Ovary (tissue), 9 donors: Measurements from ENCODE around the gene LCN2. TPM values are rescaled to one million over a fixed set of nuclear protein-coding genes. Genes with fewer than 3 reads are reported as not detected.

ENCODE experiments used
- DNase-seq, 5 donors: peaks; one replicate each; pipeline ENCODE4 v3.0.0-alpha.2; 2019 to 2020
- H3K27ac ChIP-seq, 2 donors: fragments of 200-600 bp; one replicate each; pipeline versions ENCODE4 v1.5.1 to v1.8.0; 2019 to 2022
- H3K27me3 ChIP-seq: fragments of 200-600 bp; one replicate; pipeline ENCODE4 v1.8.0; 2022
- H3K36me3 ChIP-seq: fragments of 200-600 bp; sonication (generic); one replicate; pipeline ENCODE4 v1.5.1; 2019
- H3K4me1 ChIP-seq: one replicate; pipeline ENCODE4 v1.8.1; 2013; ENCODE audit warnings: mild to moderate bottlenecking, moderate library complexity; ENCODE audit not compliant: insufficient read depth
- H3K4me3 ChIP-seq: fragments of 200-600 bp; sonication (generic); one replicate; pipeline ENCODE4 v1.5.1; 2017
- H3K9me3 ChIP-seq, 2 donors: fragments of 200-600 bp in 1 of 2; sonication (generic) in 1 of 2; one replicate each; pipeline versions ENCODE4 v1.5.1 to v1.8.1; 2013 to 2019; ENCODE audit warnings: mild to moderate bottlenecking in 1 of 2, moderate library complexity in 1 of 2
- CTCF ChIP-seq, 3 donors: fragments of 450-650 bp in 2 of 3; fragments of 200-600 bp in 1 of 3; IDR thresholded peaks; one replicate each; pipeline versions ENCODE4 v1.5.1 to v1.8.0; 2016 to 2022; ENCODE audit warnings: antibody characterized with exemption in 3 of 3, mild to moderate bottlenecking in 1 of 3
- EP300 ChIP-seq: sonication (generic); formaldehyde crosslinking; IDR thresholded peaks from one replicate; pipeline ENCODE4 v1.6.1; 2017; ENCODE audit warnings: antibody characterized with exemption
- POLR2A ChIP-seq: fragments of 450-650 bp; IDR thresholded peaks from one replicate; pipeline ENCODE4 v1.6.1; 2017; ENCODE audit warnings: antibody characterized with exemption, mild to moderate bottlenecking, moderate library complexity
- WGBS, 3 donors: extraction: QIAGEN DNeasy Blood & Tissue Kit in 1 of 3; methylation state at CpG; one replicate each; pipeline versions ENCODE4 v1.1.5 to v1.1.7; 2013 to 2017; 5-methylcytosine and 5-hydroxymethylcytosine counted together
- intact Hi-C, 4 donors: fragments of 100-400 bp; cut with DNase I; formaldehyde crosslinking; loops; one replicate each; pipeline versions ENCODE4 v1.11.0 to v1.15.1; 2022 to 2023
- polyA plus RNA-seq, 2 donors: library from polyadenylated mRNA; stranded (reverse); fragments of 200-250 nt in 1 of 2; fragments of 350-450 nt in 1 of 2; fragmentation: Illumina TruSeq in 1 of 2; extraction: RNeasy Lipid Tissue Mini Kit (QIAGEN cat#74804) in 1 of 2; gene quantifications; one replicate each; pipeline ENCODE4 v1.2.3, GENCODE V29; 2013 to 2014
- total RNA-seq, 7 donors: library from RNA; depleted of rRNA in 2 of 7; stranded (reverse); fragments of >200 nt in 2 of 7; fragmentation: NEBNext Ultra II Directional in 3 of 7; extraction: Animal tissue kit (Norgen Biotek cat#: 25700) in 3 of 7; gene quantifications; one replicate each; pipeline versions ENCODE4 v1.1.0 to v1.2.4, GENCODE V29; 2016 to 2023
- donor health status: DM: no; HTN: no; CAD: no; lungs with moderate emphysema.
- donor health status: DM: no; HTN: no; CAD: no.
- donor health status: Bipolar disorder and iron deficiency.
- donor health status: DM: yes; HTN: yes; CAD: no.
- donor health status: DM: no; HTN: no; CAD: no.
- donor health status: DM: yes; HTN: yes; CAD: no.

Gene LCN2
- total and polyA plus RNA-seq, 9 donors: 0.33 to 19.5 (median 3.6) TPM; not detected in 2

GRCh38 chr9:128163027-128163515, 13.8 kb downstream of the LCN2 start:
- peaks cover 3% of the 10 kb centered on the region for H3K4me1 ChIP-seq
- no peak for DNase-seq
- H3K4me3 ChIP-seq: no peak overlapping the region
- no peak for TF ChIP-seq POLR2A
- no peak for TF ChIP-seq EP300
- TF ChIP-seq CTCF (IDR thresholded peaks at IDR 0.05): no peak
- no peak overlapping the region for H3K27ac ChIP-seq
- no peaks in the 10 kb centered on the region for H3K36me3 ChIP-seq
- WGBS, 3 donors: 89 to 91% (median 90%) methylated on average over 6 of the region's 6 CpGs
- H3K27me3 ChIP-seq: no peaks in the 10 kb centered on the region
- no peaks in the 10 kb centered on the region for H3K9me3 ChIP-seq
- intact Hi-C loops: no loop called here

GRCh38 chr9:128163523-128164306, 14.5 kb downstream of the LCN2 start:
- H3K36me3 ChIP-seq: no peaks in the 10 kb centered on the region
- H3K27ac ChIP-seq: no peak overlapping the region
- H3K4me3 ChIP-seq: no peak overlapping the region
- no peak for TF ChIP-seq EP300
- TF ChIP-seq CTCF (IDR thresholded peaks at IDR 0.05): no peak
- peaks cover 3% of the 10 kb centered on the region for H3K4me1 ChIP-seq
- WGBS, 3 donors: 92 to 93% (median 93%) methylated on average over 10 of the region's 10 CpGs
- no peaks in the 10 kb centered on the region for H3K9me3 ChIP-seq
- DNase-seq: peak in 1 of 5 donors; percentile 25
- intact Hi-C loops: no loop called here
- no peaks in the 10 kb centered on the region for H3K27me3 ChIP-seq

GRCh38 chr9:128164307-128164885, 15.1 kb downstream of the LCN2 start:
- intact Hi-C loops: no loop called here
- no peaks in the 10 kb centered on the region for H3K36me3 ChIP-seq
- H3K4me3 ChIP-seq: no peak overlapping the region
- H3K4me1 ChIP-seq: peaks cover 3% of the 10 kb centered on the region
- H3K27me3 ChIP-seq: no peaks in the 10 kb centered on the region
- WGBS, 3 donors: 61 to 71% (median 62%) methylated on average over 14 of the region's 14 CpGs
- H3K9me3 ChIP-seq: no peaks in the 10 kb centered on the region
- DNase-seq: no peak
- TF ChIP-seq CTCF (IDR thresholded peaks at IDR 0.05): no peak
- no peak for TF ChIP-seq POLR2A
- no peak for TF ChIP-seq EP300
- H3K27ac ChIP-seq: no peak overlapping the region

GRCh38 chr9:128166169-128166568, 16.9 kb downstream of the LCN2 start:
- H3K27me3 ChIP-seq: no peaks in the 10 kb centered on the region
- H3K9me3 ChIP-seq: no peaks in the 10 kb centered on the region
- no peaks in the 10 kb centered on the region for H3K36me3 ChIP-seq
- intact Hi-C loops: no loop called here
- no peak overlapping the region for H3K4me3 ChIP-seq
- DNase-seq: no peak
- TF ChIP-seq POLR2A (no peak), CTCF (IDR thresholded peaks at IDR 0.05) (no peak)
- H3K27ac ChIP-seq: no peak overlapping the region
- WGBS, 3 donors: 88 to 92% (median 92%) methylated on average over 18 of the region's 18 CpGs
- H3K4me1 ChIP-seq: no peaks in the 10 kb centered on the region
